Suprapubic skin (tissue), 4 donors: Measurements from ENCODE around the gene MYH10.

Source experiments
- POLR2A ChIP-seq, 2 donors: fragments of 450-650 bp; IDR thresholded peaks; one replicate each; pipeline ENCODE4 v1.6.1; 2017; ENCODE audit warnings: antibody characterized with exemption in 2 of 2, mild to moderate bottlenecking in 2 of 2, moderate library complexity in 2 of 2
- POLR2AphosphoS5 ChIP-seq, 3 donors: sonication (generic); formaldehyde crosslinking; IDR thresholded peaks; one replicate each; pipeline ENCODE4 v1.6.1; 2017; ENCODE audit warnings: antibody characterized with exemption in 3 of 3
- TF ChIP-seq, protein P1 (sequence below), 2 donors: fragments of 200-600 bp in 1 of 2; fragments of 450-650 bp in 1 of 2; sonication (generic) in 1 of 2; IDR thresholded peaks; one replicate each; pipeline ENCODE4 v1.5.1; 2016 to 2019; ENCODE audit warnings: antibody characterized with exemption in 2 of 2, mild to moderate bottlenecking in 1 of 2, moderate library complexity in 1 of 2

DNA sequence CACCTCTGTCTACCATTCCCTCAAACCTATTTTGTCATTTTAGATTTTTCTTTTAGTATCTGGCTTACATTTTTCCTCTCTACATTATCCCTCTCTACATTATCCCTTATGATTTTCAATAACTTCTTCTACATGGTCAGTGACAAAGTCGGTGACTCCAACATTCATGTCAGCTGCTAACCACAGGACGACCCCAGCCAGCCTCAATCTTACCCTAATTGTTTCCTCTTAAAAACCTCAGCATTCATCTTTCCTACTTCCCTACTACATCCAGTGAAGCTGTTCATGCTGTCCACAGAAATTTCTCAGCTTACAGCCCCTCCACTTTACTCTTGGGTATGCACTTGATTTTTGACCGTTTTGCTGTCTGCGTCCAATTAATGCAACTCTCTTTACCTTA, 8.3 kb downstream of the MYH10 start:
- TF ChIP-seq, protein P1, sequence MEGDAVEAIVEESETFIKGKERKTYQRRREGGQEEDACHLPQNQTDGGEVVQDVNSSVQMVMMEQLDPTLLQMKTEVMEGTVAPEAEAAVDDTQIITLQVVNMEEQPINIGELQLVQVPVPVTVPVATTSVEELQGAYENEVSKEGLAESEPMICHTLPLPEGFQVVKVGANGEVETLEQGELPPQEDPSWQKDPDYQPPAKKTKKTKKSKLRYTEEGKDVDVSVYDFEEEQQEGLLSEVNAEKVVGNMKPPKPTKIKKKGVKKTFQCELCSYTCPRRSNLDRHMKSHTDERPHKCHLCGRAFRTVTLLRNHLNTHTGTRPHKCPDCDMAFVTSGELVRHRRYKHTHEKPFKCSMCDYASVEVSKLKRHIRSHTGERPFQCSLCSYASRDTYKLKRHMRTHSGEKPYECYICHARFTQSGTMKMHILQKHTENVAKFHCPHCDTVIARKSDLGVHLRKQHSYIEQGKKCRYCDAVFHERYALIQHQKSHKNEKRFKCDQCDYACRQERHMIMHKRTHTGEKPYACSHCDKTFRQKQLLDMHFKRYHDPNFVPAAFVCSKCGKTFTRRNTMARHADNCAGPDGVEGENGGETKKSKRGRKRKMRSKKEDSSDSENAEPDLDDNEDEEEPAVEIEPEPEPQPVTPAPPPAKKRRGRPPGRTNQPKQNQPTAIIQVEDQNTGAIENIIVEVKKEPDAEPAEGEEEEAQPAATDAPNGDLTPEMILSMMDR (IDR thresholded peaks at IDR 0.05) = no peak
- TF ChIP-seq POLR2A (IDR thresholded peaks at IDR 0.05) = no peak
- no peak for TF ChIP-seq POLR2AphosphoS5 (IDR thresholded peaks at IDR 0.05)
